ENCODE measurements around the gene CMSS1.

Gene CMSS1

GRCh38 chr3:99855900-99856299, 38.2 kb downstream of the CMSS1 start:
- TF ChIP-seq, protein P1, sequence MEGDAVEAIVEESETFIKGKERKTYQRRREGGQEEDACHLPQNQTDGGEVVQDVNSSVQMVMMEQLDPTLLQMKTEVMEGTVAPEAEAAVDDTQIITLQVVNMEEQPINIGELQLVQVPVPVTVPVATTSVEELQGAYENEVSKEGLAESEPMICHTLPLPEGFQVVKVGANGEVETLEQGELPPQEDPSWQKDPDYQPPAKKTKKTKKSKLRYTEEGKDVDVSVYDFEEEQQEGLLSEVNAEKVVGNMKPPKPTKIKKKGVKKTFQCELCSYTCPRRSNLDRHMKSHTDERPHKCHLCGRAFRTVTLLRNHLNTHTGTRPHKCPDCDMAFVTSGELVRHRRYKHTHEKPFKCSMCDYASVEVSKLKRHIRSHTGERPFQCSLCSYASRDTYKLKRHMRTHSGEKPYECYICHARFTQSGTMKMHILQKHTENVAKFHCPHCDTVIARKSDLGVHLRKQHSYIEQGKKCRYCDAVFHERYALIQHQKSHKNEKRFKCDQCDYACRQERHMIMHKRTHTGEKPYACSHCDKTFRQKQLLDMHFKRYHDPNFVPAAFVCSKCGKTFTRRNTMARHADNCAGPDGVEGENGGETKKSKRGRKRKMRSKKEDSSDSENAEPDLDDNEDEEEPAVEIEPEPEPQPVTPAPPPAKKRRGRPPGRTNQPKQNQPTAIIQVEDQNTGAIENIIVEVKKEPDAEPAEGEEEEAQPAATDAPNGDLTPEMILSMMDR (IDR thresholded peaks at IDR 0.05; ENCODE audit: low read length): no peak
- no peak for TF ChIP-seq EZH2 (IDR thresholded peaks at IDR 0.05; ENCODE audit: borderline replicate concordance, low read length)
- Histone ChIP-seq H3K9me2 (ENCODE audit: low read depth, low read length) (no peaks in the 10 kb centered on the region), H3K4me1 (ENCODE audit: insufficient read depth, low read length, severe bottlenecking) (no peaks in the 10 kb centered on the region), H3K9ac (ENCODE audit: low read length) (no peak overlapping the region), H4K20me1 (ENCODE audit: insufficient read depth, low read length) (no peaks in the 10 kb centered on the region), H3K4me3 (ENCODE audit: low read depth, low read length, poor library complexity, severe bottlenecking) (no peak overlapping the region), H3K27ac (ENCODE audit: low read depth, low read length, poor library complexity, severe bottlenecking) (no peak overlapping the region), H3K9me3 (ENCODE audit: low read length) (no peaks in the 10 kb centered on the region), H3K79me2 (ENCODE audit: insufficient read depth, low read length) (no peaks in the 10 kb centered on the region), H3K36me3 (ENCODE audit: insufficient read depth, low read length) (no peaks in the 10 kb centered on the region), H2AFZ (ENCODE audit: low read length) (no peak overlapping the region), H3F3A (ENCODE audit: insufficient read depth, low read length) (no peaks in the 10 kb centered on the region), H3K4me2 (ENCODE audit: low read length) (no peak overlapping the region), H3K27me3 (ENCODE audit: insufficient read depth, low read length) (no peaks in the 10 kb centered on the region)

DNA sequence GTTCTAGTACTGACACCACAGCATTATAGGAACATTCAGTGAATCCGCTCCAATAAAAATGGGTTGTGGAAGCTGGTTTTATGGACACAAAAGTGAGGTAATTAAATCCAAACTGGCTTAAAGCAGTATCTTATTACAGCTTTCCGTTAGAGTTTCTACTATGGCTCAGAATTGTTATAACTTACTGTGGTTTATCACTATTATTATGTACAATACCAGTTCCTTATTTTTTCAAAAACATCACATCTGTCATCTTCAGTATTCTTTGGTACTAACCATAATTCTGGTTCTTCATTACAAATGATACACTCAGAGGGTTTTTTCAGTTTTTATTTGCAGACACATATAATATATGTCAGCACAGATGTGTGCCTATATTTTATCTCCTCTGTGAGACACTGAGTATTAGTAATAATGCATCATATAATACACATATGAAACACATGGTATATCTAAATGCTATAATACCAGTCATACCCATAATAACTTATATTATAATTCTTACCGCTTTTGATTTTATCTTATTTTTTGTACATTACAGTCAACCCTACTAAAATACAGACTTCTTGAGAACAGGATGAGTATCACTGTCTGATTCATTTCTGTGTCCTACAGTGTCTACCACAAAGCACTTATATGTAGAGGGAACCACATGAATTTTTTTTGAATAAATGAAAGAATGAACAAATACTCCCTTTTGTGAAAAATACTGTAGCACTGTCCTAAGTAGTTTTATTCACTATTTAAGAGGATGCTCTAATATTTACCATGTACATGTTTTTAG, 39.0 kb downstream of the CMSS1 start:
- Histone ChIP-seq H3K36me3 (ENCODE audit: insufficient read depth, low read length) (no peaks in the 10 kb centered on the region), H4K20me1 (ENCODE audit: insufficient read depth, low read length) (no peaks in the 10 kb centered on the region)

DNA sequence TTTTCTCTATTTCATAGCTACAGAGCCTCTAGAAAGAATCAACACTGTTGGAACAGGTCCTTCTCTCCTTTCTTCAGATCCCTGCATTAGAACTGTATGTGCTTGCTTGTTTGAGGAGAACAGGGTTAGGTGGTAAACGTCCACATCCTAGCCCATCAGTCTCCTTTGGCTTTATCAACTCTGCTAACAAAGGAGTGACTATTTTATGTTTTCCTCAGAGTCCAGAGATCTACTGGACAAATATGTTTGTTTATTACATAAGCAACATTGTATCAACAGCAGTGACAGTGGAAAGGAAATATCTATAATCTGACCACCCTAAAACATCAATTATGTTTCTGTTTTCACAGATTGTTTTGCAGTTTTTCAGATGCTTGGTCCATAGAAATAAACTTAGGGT, 39.6 kb downstream of the CMSS1 start:
- Histone ChIP-seq H3K9me3 (ENCODE audit: low read length) (no peaks in the 10 kb centered on the region), H3K9ac (ENCODE audit: low read length) (no peak overlapping the region), H2AFZ (ENCODE audit: low read length) (no peak overlapping the region), H3K36me3 (ENCODE audit: insufficient read depth, low read length) (no peaks in the 10 kb centered on the region), H3K4me1 (ENCODE audit: insufficient read depth, low read length, severe bottlenecking) (no peaks in the 10 kb centered on the region), H3K27me3 (ENCODE audit: insufficient read depth, low read length) (no peaks in the 10 kb centered on the region), H3F3A (ENCODE audit: insufficient read depth, low read length) (no peaks in the 10 kb centered on the region), H3K4me2 (ENCODE audit: low read length) (no peak overlapping the region), H3K9me2 (ENCODE audit: low read depth, low read length) (no peaks in the 10 kb centered on the region), H3K79me2 (ENCODE audit: insufficient read depth, low read length) (no peaks in the 10 kb centered on the region), H3K4me3 (ENCODE audit: low read depth, low read length, poor library complexity, severe bottlenecking) (no peak overlapping the region), H4K20me1 (ENCODE audit: insufficient read depth, low read length) (no peaks in the 10 kb centered on the region), H3K27ac (ENCODE audit: low read depth, low read length, poor library complexity, severe bottlenecking) (no peak overlapping the region)
- TF ChIP-seq, protein P1 (IDR thresholded peaks at IDR 0.05; ENCODE audit: low read length): no peak
- no peak for TF ChIP-seq EZH2 (IDR thresholded peaks at IDR 0.05; ENCODE audit: borderline replicate concordance, low read length)

More for the DNA sequence above, 39.0 kb downstream of the CMSS1 start:
- Histone ChIP-seq H3K9ac (ENCODE audit: low read length) (no peak overlapping the region), H3K9me2 (ENCODE audit: low read depth, low read length) (no peaks in the 10 kb centered on the region), H3K4me2 (ENCODE audit: low read length) (no peak overlapping the region), H3K9me3 (ENCODE audit: low read length) (no peaks in the 10 kb centered on the region), H3K27ac (ENCODE audit: low read depth, low read length, poor library complexity, severe bottlenecking) (no peak overlapping the region), H3K27me3 (ENCODE audit: insufficient read depth, low read length) (no peaks in the 10 kb centered on the region), H3F3A (ENCODE audit: insufficient read depth, low read length) (no peaks in the 10 kb centered on the region), H3K79me2 (ENCODE audit: insufficient read depth, low read length) (no peaks in the 10 kb centered on the region), H2AFZ (ENCODE audit: low read length) (no peak overlapping the region), H3K4me1 (ENCODE audit: insufficient read depth, low read length, severe bottlenecking) (no peaks in the 10 kb centered on the region), H3K4me3 (ENCODE audit: low read depth, low read length, poor library complexity, severe bottlenecking) (no peak overlapping the region)
- TF ChIP-seq, protein P1 (IDR thresholded peaks at IDR 0.05; ENCODE audit: low read length): no peak
- no peak for TF ChIP-seq EZH2 (IDR thresholded peaks at IDR 0.05; ENCODE audit: borderline replicate concordance, low read length)

Measured in OCI-LY1 (cell line).